Stimulated activated CD8-positive, alpha-beta memory T cell treated with anti-CD3 and anti-CD28 coated beads, Interleukin-12 subunit alpha, Interleukin-12 subunit beta, amount 100 ng/mL, for 1 hour (primary cell): ENCODE data around the gene RNF138.
"Not testable (repeated sequence)": the region's sequence is repeated elsewhere in the genome, so short reads cannot be mapped to it uniquely, and the experiment has no call there.

Experiments used
- DNase-seq: peaks from one replicate; pipeline ENCODE4 v3.0.0-alpha.2; 2020; ENCODE audit warnings: low read depth

RNF138 gene

GRCh38 chr18:32175265-32175664 lies 83.6 kb downstream of the RNF138 start:
- no peak for DNase-seq

DNA sequence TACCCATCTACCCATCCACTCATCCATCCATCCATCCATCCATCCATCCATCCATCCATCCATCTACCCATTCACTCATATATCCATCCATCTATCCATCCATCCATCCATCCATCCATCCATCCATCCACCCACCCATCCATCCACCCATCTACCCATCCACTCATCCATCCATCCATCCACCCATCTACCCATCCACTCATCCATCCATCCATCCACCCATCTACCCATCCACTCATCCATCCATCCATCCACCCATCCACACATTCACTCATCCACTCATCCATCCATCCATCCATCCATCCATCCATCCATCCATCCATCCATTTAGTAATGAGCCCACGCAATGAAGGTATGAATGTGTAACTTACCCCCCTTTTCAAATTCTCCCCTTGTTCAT lies 85.1 kb downstream of the RNF138 start:
- DNase-seq = not testable (repeated sequence)

DNA sequence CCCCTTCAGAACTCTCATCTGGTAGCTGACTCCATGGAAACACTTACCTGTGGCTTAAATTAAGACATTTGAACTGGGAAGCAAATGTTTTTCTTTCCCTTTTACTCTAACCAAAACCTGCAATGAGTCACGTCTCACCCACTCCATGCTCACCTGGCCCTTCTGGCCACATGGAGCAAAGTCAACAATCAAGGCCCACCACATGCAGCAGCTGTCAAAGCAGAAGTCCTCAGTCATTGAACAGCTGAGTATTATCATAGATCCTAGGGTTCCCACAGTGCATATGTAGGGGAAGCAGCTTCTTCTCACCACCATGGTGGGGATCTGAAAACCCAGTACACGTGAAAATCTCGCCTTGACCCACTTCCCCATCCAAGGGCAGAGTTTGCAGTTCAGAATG lies 85.9 kb downstream of the RNF138 start:
- no peak for DNase-seq
